Astrocyte (in vitro differentiated cells and primary cell): Measurements from ENCODE around the gene MTA2. TPM values are rescaled to one million over a fixed set of nuclear protein-coding genes. Genes with fewer than 3 reads are reported as not detected.
A peak's percentile ranks its signal among the peaks of the same experiment; 100 is the strongest.
"Not testable (repeated sequence)": the region's sequence is repeated elsewhere in the genome, so short reads cannot be mapped to it uniquely, and the experiment has no call there.

Source experiments
- DNase-seq: peaks from one replicate; pipeline ENCODE4 v3.0.0-alpha.2; 2010; ENCODE audit warnings: low read depth
- FAIRE-seq: peaks from 2 replicates; lab custom pipeline; 2011; peaks lifted over from hg19 to GRCh38; lab: Jason Lieb, UNC
- H2AFZ ChIP-seq: 2 replicates; pipeline ENCODE4 v1.6.0; 2012; ENCODE audit warnings: low read depth, low read length, inconsistent platforms
- H3K27ac ChIP-seq: 2 replicates; pipeline ENCODE4 v1.5.1; 2011; ENCODE audit warnings: low read depth, low read length, inconsistent platforms
- H3K27me3 ChIP-seq: 2 replicates; pipeline ENCODE4 v1.6.0; 2011; ENCODE audit warnings: low read length, inconsistent platforms; ENCODE audit not compliant: insufficient read depth
- H3K36me3 ChIP-seq: 2 replicates; pipeline ENCODE4 v1.5.1; 2011; ENCODE audit warnings: low read length, inconsistent platforms; ENCODE audit not compliant: insufficient read depth
- H3K4me1 ChIP-seq: 2 replicates; pipeline ENCODE4 v1.5.1; 2011; ENCODE audit warnings: low read length, inconsistent platforms; ENCODE audit not compliant: insufficient read depth
- H3K4me2 ChIP-seq: 2 replicates; pipeline ENCODE4 v1.6.0; 2012; ENCODE audit warnings: low read length, inconsistent platforms
- H3K4me3 ChIP-seq: 2 replicates; pipeline ENCODE4 v1.5.1; 2011; ENCODE audit warnings: low read depth, mild to moderate bottlenecking, low read length, inconsistent platforms; ENCODE audit not compliant: insufficient read depth
- H3K79me2 ChIP-seq: 2 replicates; pipeline ENCODE4 v1.6.0; 2012; ENCODE audit warnings: mild to moderate bottlenecking, low read length, inconsistent platforms; ENCODE audit not compliant: insufficient read depth
- H3K9ac ChIP-seq: 2 replicates; pipeline ENCODE4 v1.6.0; 2012; ENCODE audit warnings: mild to moderate bottlenecking, low read length, inconsistent platforms
- H3K9me3 ChIP-seq: 2 replicates; pipeline ENCODE4 v1.5.1; 2012; ENCODE audit warnings: low read depth, mild to moderate bottlenecking, low read length, inconsistent platforms; ENCODE audit not compliant: insufficient read depth
- H4K20me1 ChIP-seq: 2 replicates; pipeline ENCODE4 v1.6.0; 2012; ENCODE audit warnings: low read length, inconsistent platforms; ENCODE audit not compliant: insufficient read depth
- H3K27ac Mint-ChIP-seq: one replicate; pipeline ENCODE4 v1.8.0; 2021; ENCODE audit warnings: mild to moderate bottlenecking, mixed read lengths; ENCODE audit not compliant: unreplicated experiment
- H3K27me3 Mint-ChIP-seq: one replicate; pipeline ENCODE4 v1.8.0; 2021; ENCODE audit warnings: low read depth, mixed read lengths; ENCODE audit not compliant: unreplicated experiment
- H3K36me3 Mint-ChIP-seq: one replicate; pipeline ENCODE4 v1.8.0; 2021; ENCODE audit warnings: low read depth, mixed read lengths; ENCODE audit not compliant: unreplicated experiment
- H3K4me1 Mint-ChIP-seq: one replicate; pipeline ENCODE4 v1.8.0; 2021; ENCODE audit warnings: low read depth, mixed read lengths; ENCODE audit not compliant: unreplicated experiment
- H3K4me3 Mint-ChIP-seq: one replicate; pipeline ENCODE4 v1.8.0; 2021; ENCODE audit warnings: mild to moderate bottlenecking, moderate library complexity, mixed read lengths; ENCODE audit not compliant: unreplicated experiment
- H3K9me3 Mint-ChIP-seq: one replicate; pipeline ENCODE4 v1.8.0; 2021; ENCODE audit warnings: mild to moderate bottlenecking, mixed read lengths; ENCODE audit not compliant: unreplicated experiment
- CTCF ChIP-seq: IDR thresholded peaks from 2 replicates; pipeline ENCODE4 v1.5.1; 2011; ENCODE audit warnings: low read depth, mild to moderate bottlenecking, inconsistent platforms, low read length, moderate library complexity; ENCODE audit not compliant: insufficient read depth
- EZH2 ChIP-seq: IDR thresholded peaks from 2 replicates; pipeline ENCODE4 v1.6.1; 2012; ENCODE audit warnings: mild to moderate bottlenecking, low read length, inconsistent platforms; ENCODE audit not compliant: insufficient read depth
- total RNA-seq: library from RNA; stranded (reverse); gene quantifications from 2 replicates; pipeline ENCODE4 v1.2.1, GENCODE V29; 2021

Gene MTA2
- total RNA-seq, 1 donor from 2014 or later, result 136 TPM

GRCh38 chr11:62553080-62553838 is 48.4 kb downstream of the MTA2 start:
- DNase-seq, result peak; percentile 96
- H3K79me2 ChIP-seq, result peaks cover 5% of the 10 kb centered on the region
- no peak for TF ChIP-seq CTCF
- no peak for TF ChIP-seq EZH2
- H2AFZ ChIP-seq, result peak overlapping the region; percentile 19
- peak overlapping the region; percentile 93 for H3K4me2 ChIP-seq
- Mint-ChIP-seq H3K4me3 (peak overlapping the region; percentile 64), H3K9me3 (no peaks in the 10 kb centered on the region), H3K4me1 (peaks cover 56% of the 10 kb centered on the region), H3K27ac (peak overlapping the region; percentile 91), H3K27me3 (no peaks in the 10 kb centered on the region), H3K36me3 (peaks cover 5% of the 10 kb centered on the region)
- H3K9me3 ChIP-seq, result no peaks in the 10 kb centered on the region
- H3K36me3 ChIP-seq, result no peaks in the 10 kb centered on the region
- FAIRE-seq, result peak; percentile 47
- H3K27me3 ChIP-seq, result no peaks in the 10 kb centered on the region
- peaks cover 69% of the 10 kb centered on the region for H3K4me1 ChIP-seq
- H3K9ac ChIP-seq, result peak overlapping the region; percentile 88
- H4K20me1 ChIP-seq, result peaks cover 15% of the 10 kb centered on the region
- H3K27ac ChIP-seq, result peak overlapping the region; percentile 97
- H3K4me3 ChIP-seq, result peak overlapping the region; percentile 43

GRCh38 chr11:62552485-62553079 is 49.1 kb downstream of the MTA2 start:
- Mint-ChIP-seq H3K36me3 (peaks cover 5% of the 10 kb centered on the region), H3K9me3 (no peaks in the 10 kb centered on the region), H3K4me1 (peaks cover 63% of the 10 kb centered on the region), H3K27ac (peak overlapping the region; percentile 90), H3K27me3 (no peaks in the 10 kb centered on the region), H3K4me3 (peak overlapping the region; percentile 54)
- no peak for FAIRE-seq
- H3K4me1 ChIP-seq, result peaks cover 75% of the 10 kb centered on the region
- H3K9me3 ChIP-seq, result no peaks in the 10 kb centered on the region
- no peaks in the 10 kb centered on the region for H3K27me3 ChIP-seq
- H4K20me1 ChIP-seq, result peaks cover 15% of the 10 kb centered on the region
- peak overlapping the region; percentile 43 for H3K4me3 ChIP-seq
- TF ChIP-seq EZH2 (no peak), CTCF (no peak)
- no peaks in the 10 kb centered on the region for H3K36me3 ChIP-seq
- no peak for DNase-seq
- H2AFZ ChIP-seq, result no peak overlapping the region
- H3K27ac ChIP-seq, result peak overlapping the region; percentile 97
- H3K79me2 ChIP-seq, result peaks cover 8% of the 10 kb centered on the region
- peak overlapping the region; percentile 88 for H3K9ac ChIP-seq
- H3K4me2 ChIP-seq, result peak overlapping the region; percentile 93

GRCh38 chr11:62550478-62550877 is 51.2 kb downstream of the MTA2 start:
- H3K4me1 Mint-ChIP-seq, result peaks cover 45% of the 10 kb centered on the region
- DNase-seq, H3K4me2 ChIP-seq, H3K4me3 ChIP-seq, FAIRE-seq, H3K9me3 Mint-ChIP-seq, H3K27me3 ChIP-seq, H3K27ac ChIP-seq, H4K20me1 ChIP-seq, H3K9me3 ChIP-seq, H3K9ac ChIP-seq, H3K36me3 ChIP-seq, H3K36me3 Mint-ChIP-seq, H2AFZ ChIP-seq, H3K27me3 Mint-ChIP-seq: not testable (repeated sequence)
- H3K4me3 Mint-ChIP-seq, result peak overlapping the region; percentile 14
- Histone ChIP-seq H3K4me1 (peaks cover 61% of the 10 kb centered on the region), H3K79me2 (peaks cover 22% of the 10 kb centered on the region)
- peak overlapping the region; percentile 72 for H3K27ac Mint-ChIP-seq
